WI38 (cell line): Measurements from ENCODE around the gene OTOP3.

ENCODE experiments used
- H3K4me3 ChIP-seq: 2 replicates; pipeline ENCODE4 v1.5.1; 2011; ENCODE audit warnings: low read depth, mild to moderate bottlenecking, control low read depth, low read length
- CTCF ChIP-seq: IDR thresholded peaks from 2 replicates; pipeline ENCODE4 v1.5.1; 2012; ENCODE audit warnings: low read depth, mild to moderate bottlenecking, control low read depth, low read length

Gene OTOP3

GRCh38 chr17:74935585-74936469 is at the start of gene OTOP3:
TSS of gene OTOP3 (plus strand) at chr17:74935898. CDS start at chr17:74935922, 24 bp downstream.
- TF ChIP-seq CTCF, result no peak
- no peak within 1 kb of the TSS for H3K4me3 ChIP-seq

- TF ChIP-seq CTCF, result no peak
- H3K4me3 ChIP-seq, result no peak overlapping the region
Measured at GRCh38 chr17:74888469-74888868, 47.2 kb upstream of the OTOP3 start.

GRCh38 chr17:74890554-74890953 is 45.1 kb upstream of the OTOP3 start:
- no peak overlapping the region for H3K4me3 ChIP-seq

GRCh38 chr17:74892013-74892841 is 43.5 kb upstream of the OTOP3 start:
- TF ChIP-seq CTCF, result no peak
- no peak overlapping the region for H3K4me3 ChIP-seq

More at GRCh38 chr17:74890554-74890953, 45.1 kb upstream of the OTOP3 start:
- no peak for TF ChIP-seq CTCF

DNA sequence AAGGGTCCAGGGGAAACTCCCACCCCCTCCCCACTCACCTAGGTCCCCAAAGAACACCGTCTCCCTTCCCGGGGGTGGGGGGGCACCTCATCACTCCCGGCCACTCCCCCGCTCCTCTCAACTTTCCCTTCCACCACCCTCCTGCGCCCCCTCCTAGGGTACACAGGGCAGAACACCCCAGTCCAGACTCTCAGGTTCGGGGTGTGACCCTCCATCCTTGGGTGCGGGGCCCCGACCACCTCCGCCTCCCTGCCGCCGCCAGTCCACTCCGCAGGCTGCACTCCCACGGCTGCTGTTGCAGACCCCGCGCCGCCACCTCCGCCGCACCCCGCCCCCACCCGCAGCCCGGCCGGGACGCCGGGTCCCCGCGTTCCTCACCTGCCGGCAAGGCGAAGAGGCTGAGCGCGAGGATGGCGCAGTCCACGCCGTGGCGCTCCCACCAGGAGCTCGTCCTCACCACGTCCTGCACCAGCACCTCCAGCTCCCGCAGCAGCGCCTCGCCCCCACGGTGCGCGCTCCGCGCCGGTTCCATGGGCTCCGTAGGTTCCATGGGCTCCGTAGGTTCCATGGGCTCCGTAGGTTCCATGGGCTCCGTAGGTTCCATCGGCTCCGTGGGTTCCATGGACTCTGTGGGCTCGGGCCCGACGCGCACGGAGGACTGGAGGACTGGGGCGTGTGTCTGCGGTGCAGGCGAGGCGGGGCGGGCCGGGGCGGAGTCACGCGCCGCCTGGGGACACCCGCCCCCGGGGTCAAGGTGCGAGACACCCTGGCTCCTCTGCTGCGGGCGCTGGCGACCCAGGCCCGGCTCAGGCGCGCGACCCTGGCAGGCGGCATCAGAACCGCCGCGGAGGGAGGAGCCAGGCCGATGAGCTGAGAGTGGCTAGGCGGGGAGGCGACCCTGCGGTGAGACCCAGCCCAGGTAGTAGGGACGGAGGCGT is 42.5 kb upstream of the OTOP3 start, which contains the start of gene FADS6:
FADS6 (minus strand) TSS at position 660 of the 938 bp plus-strand sequence; CDS start at position 622, 38 bp downstream.
- TF ChIP-seq CTCF, result no peak
- no peak within 1 kb of the TSS for H3K4me3 ChIP-seq

DNA sequence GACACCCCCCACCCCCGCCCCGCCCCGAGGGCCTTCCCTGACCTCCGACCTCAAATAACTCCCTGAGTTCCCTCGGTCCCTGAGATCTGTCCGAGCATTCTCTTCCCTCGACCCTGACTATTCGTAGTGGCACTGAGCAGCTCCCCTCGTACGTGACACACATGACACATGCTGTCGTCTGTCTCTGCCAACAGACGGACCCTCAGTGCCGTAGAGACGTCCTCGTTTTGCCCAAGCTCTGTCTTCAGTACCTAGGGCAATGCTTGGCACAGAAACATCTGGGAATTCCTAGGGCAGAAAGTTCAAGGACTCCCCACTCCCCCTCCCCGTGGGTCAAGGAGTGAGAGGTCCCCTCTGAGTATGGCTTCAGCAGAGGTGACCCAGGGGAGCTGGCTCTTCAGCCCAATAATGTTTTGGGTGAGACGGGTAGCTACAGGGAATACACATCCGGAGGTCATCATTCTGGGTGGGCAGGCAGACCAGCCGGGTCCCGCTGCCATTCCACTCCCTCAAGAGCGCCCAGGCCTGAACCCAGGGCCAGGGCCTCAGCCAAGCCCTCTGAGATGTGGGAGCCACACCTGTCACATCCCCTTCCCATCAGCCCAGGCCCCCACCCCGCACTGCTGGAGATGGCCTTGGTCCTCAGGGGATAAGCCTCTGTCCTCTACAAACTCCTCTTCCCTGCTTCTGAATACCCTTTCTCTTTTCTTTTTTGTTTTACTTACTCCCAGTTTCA is 41.6 kb upstream of the OTOP3 start:
- no peak overlapping the region for H3K4me3 ChIP-seq
- no peak for TF ChIP-seq CTCF
